ENCODE measurements around the gene DNAJB12. TPM values are rescaled to one million over a fixed set of nuclear protein-coding genes. Genes with fewer than 3 reads are reported as not detected.

DNAJB12 gene
- total RNA-seq, 3 donors from 2014 or later (not counting 1 experiment from before 2014, with no cell fraction given) = 47.3 to 54.2 (median 48.7) TPM

- no peak for ATAC-seq
- no peaks in the 10 kb centered on the region for H3K9me3 Mint-ChIP-seq
- H3K4me1 Mint-ChIP-seq = peaks cover 36 to 42% of the 10 kb centered on the region in 2 donors
- H3K27me3 ChIP-seq (ENCODE audit: control insufficient read depth, insufficient read depth, low read length) = no peaks in the 10 kb centered on the region
- H3K36me3 Mint-ChIP-seq = no peaks in the 10 kb centered on the region
- peak in 1 of 2 donors; percentile 20 for DNase-seq
- no peaks in the 10 kb centered on the region for H3K9me3 ChIP-seq (ENCODE audit: control insufficient read depth, insufficient read depth, low read length)
- intact Hi-C loops (cut with micrococcal nuclease) = no loop called here
- H3K4me1 ChIP-seq (ENCODE audit: control insufficient read depth, insufficient read depth, low read length) = peaks cover 35% of the 10 kb centered on the region
- WGBS (ENCODE audit: insufficient coverage) = 97% methylated on average over 4 of the region's 4 CpGs
- H3K27me3 Mint-ChIP-seq (ENCODE audit: low read depth in 2 of 2) = no peaks in the 10 kb centered on the region
- no peak overlapping the region for H3K27ac ChIP-seq (ENCODE audit: low read length)
- peak overlapping the region; percentile 74 to 88 for H3K27ac Mint-ChIP-seq
- no peaks in the 10 kb centered on the region for H3K36me3 ChIP-seq (ENCODE audit: control insufficient read depth, insufficient read depth, low read length)
- peak overlapping the region; percentile 4 for H3K4me3 Mint-ChIP-seq
- TF ChIP-seq, protein P1, sequence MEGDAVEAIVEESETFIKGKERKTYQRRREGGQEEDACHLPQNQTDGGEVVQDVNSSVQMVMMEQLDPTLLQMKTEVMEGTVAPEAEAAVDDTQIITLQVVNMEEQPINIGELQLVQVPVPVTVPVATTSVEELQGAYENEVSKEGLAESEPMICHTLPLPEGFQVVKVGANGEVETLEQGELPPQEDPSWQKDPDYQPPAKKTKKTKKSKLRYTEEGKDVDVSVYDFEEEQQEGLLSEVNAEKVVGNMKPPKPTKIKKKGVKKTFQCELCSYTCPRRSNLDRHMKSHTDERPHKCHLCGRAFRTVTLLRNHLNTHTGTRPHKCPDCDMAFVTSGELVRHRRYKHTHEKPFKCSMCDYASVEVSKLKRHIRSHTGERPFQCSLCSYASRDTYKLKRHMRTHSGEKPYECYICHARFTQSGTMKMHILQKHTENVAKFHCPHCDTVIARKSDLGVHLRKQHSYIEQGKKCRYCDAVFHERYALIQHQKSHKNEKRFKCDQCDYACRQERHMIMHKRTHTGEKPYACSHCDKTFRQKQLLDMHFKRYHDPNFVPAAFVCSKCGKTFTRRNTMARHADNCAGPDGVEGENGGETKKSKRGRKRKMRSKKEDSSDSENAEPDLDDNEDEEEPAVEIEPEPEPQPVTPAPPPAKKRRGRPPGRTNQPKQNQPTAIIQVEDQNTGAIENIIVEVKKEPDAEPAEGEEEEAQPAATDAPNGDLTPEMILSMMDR (IDR thresholded peaks at IDR 0.05) = no peak
- no peak overlapping the region for H3K4me3 ChIP-seq (ENCODE audit: low read length)
Measured at GRCh38 chr10:72310636-72311035, 44.1 kb downstream of the DNAJB12 start.

- no peaks in the 10 kb centered on the region for H3K27me3 Mint-ChIP-seq (ENCODE audit: low read depth in 2 of 2)
- no peak overlapping the region for H3K4me3 ChIP-seq (ENCODE audit: low read length)
- H3K36me3 Mint-ChIP-seq = no peaks in the 10 kb centered on the region
- peaks cover 35% of the 10 kb centered on the region for H3K4me1 ChIP-seq (ENCODE audit: control insufficient read depth, insufficient read depth, low read length)
- peak overlapping the region; percentile 72 for H3K4me3 Mint-ChIP-seq
- intact Hi-C loops (cut with micrococcal nuclease) = no loop called here
- H3K27me3 ChIP-seq (ENCODE audit: control insufficient read depth, insufficient read depth, low read length) = no peaks in the 10 kb centered on the region
- DNase-seq (no peak), ATAC-seq (no peak)
- H3K4me1 Mint-ChIP-seq = peaks cover 36 to 42% of the 10 kb centered on the region in 2 donors
- TF ChIP-seq, protein P1 (IDR thresholded peaks at IDR 0.05) = no peak
- no peaks in the 10 kb centered on the region for H3K9me3 Mint-ChIP-seq
- H3K27ac Mint-ChIP-seq = peak overlapping the region; percentile 74 to 88
- WGBS (ENCODE audit: insufficient coverage) = 79% methylated on average over 11 of the region's 11 CpGs
- H3K27ac ChIP-seq (ENCODE audit: low read length) = no peak overlapping the region
- no peaks in the 10 kb centered on the region for H3K9me3 ChIP-seq (ENCODE audit: control insufficient read depth, insufficient read depth, low read length)
- H3K36me3 ChIP-seq (ENCODE audit: control insufficient read depth, insufficient read depth, low read length) = no peaks in the 10 kb centered on the region
Measured at GRCh38 chr10:72310241-72310633, 44.5 kb downstream of the DNAJB12 start.

GRCh38 chr10:72309290-72310240, 45.2 kb downstream of the DNAJB12 start:
- Mint-ChIP-seq H3K36me3 (no peaks in the 10 kb centered on the region), H3K4me3 (peak overlapping the region; percentile 72), H3K9me3 (no peaks in the 10 kb centered on the region), H3K27me3 (ENCODE audit: low read depth in 2 of 2) (no peaks in the 10 kb centered on the region), H3K4me1 (peaks cover 39 to 42% of the 10 kb centered on the region in 2 donors), H3K27ac (peak overlapping the region; percentile 74 to 88)
- Histone ChIP-seq H3K9me3 (ENCODE audit: control insufficient read depth, insufficient read depth, low read length) (no peaks in the 10 kb centered on the region), H3K4me1 (ENCODE audit: control insufficient read depth, insufficient read depth, low read length) (peaks cover 39% of the 10 kb centered on the region), H3K27me3 (ENCODE audit: control insufficient read depth, insufficient read depth, low read length) (no peaks in the 10 kb centered on the region), H3K27ac (ENCODE audit: low read length) (no peak overlapping the region), H3K4me3 (ENCODE audit: low read length) (no peak overlapping the region), H3K36me3 (ENCODE audit: control insufficient read depth, insufficient read depth, low read length) (no peaks in the 10 kb centered on the region)
- TF ChIP-seq, protein P1 (IDR thresholded peaks at IDR 0.05) = no peak
- 55% methylated on average over 21 of the region's 21 CpGs for WGBS (ENCODE audit: insufficient coverage)
- ATAC-seq (peak; percentile 78 to 86 (median 86)), DNase-seq (peak in 1 of 2 donors; percentile 45)
- intact Hi-C loops (cut with micrococcal nuclease) = no loop called here
